Central memory CD8-positive, alpha-beta T cell (primary cell): ENCODE data around the gene PRR29.

Source experiments
- ATAC-seq: fragments of 150-1000 bp; cut with Tn5 transposase; replicated peaks from 2 replicates; pipeline ENCODE4 v1.10.0; 2022; ENCODE audit warnings: mild to moderate bottlenecking, moderate FRiP score, moderate number of reproducible peaks; ENCODE audit not compliant: poor library complexity, severe bottlenecking; ENCODE audit errors: extremely low read depth
- DNase-seq, 2 donors: peaks; one replicate each; pipeline ENCODE4 v3.0.0; 2021; ENCODE audit warnings: low spot score in 2 of 2
- H3K27ac Mint-ChIP-seq: one replicate; pipeline ENCODE4 v1.8.0; 2022; ENCODE audit warnings: low read depth, mild to moderate bottlenecking, moderate library complexity, mixed read lengths
- H3K27me3 Mint-ChIP-seq: one replicate; pipeline ENCODE4 v1.8.0; 2022; ENCODE audit warnings: mixed read lengths
- H3K36me3 Mint-ChIP-seq: one replicate; pipeline ENCODE4 v1.8.0; 2022; ENCODE audit warnings: mild to moderate bottlenecking, moderate library complexity, mixed read lengths; ENCODE audit not compliant: insufficient read depth
- H3K4me1 Mint-ChIP-seq: one replicate; pipeline ENCODE4 v1.8.0; 2022; ENCODE audit warnings: mixed read lengths
- H3K4me3 Mint-ChIP-seq: one replicate; pipeline ENCODE4 v1.8.0; 2022; ENCODE audit warnings: mild to moderate bottlenecking, moderate library complexity, mixed read lengths
- H3K9me3 Mint-ChIP-seq: one replicate; pipeline ENCODE4 v1.8.0; 2022; ENCODE audit warnings: mixed read lengths

PRR29 gene

GRCh38 chr17:64037180-64037579 lies 39.0 kb downstream of the PRR29 start:
- Mint-ChIP-seq H3K9me3 (no peaks in the 10 kb centered on the region), H3K36me3 (peaks cover 15% of the 10 kb centered on the region), H3K4me1 (peaks cover 8% of the 10 kb centered on the region), H3K27ac (peak overlapping the region; percentile 60), H3K4me3 (no peak overlapping the region), H3K27me3 (no peaks in the 10 kb centered on the region)
- ATAC-seq, result no peak
- DNase-seq, result no peak

- Mint-ChIP-seq H3K27me3 (no peaks in the 10 kb centered on the region), H3K27ac (no peak overlapping the region), H3K9me3 (no peaks in the 10 kb centered on the region), H3K4me1 (peaks cover 8% of the 10 kb centered on the region), H3K36me3 (peaks cover 16% of the 10 kb centered on the region), H3K4me3 (no peak overlapping the region)
- ATAC-seq, result no peak
- no peak for DNase-seq
Observed at GRCh38 chr17:64037802-64038201, 39.7 kb downstream of the PRR29 start.

- ATAC-seq (no peak), DNase-seq (no peak)
- Mint-ChIP-seq H3K4me1 (peaks cover 8% of the 10 kb centered on the region), H3K9me3 (no peaks in the 10 kb centered on the region), H3K36me3 (peaks cover 17% of the 10 kb centered on the region), H3K4me3 (no peak overlapping the region), H3K27ac (no peak overlapping the region), H3K27me3 (no peaks in the 10 kb centered on the region)
Observed at GRCh38 chr17:64038331-64039105, 40.4 kb downstream of the PRR29 start.

DNA sequence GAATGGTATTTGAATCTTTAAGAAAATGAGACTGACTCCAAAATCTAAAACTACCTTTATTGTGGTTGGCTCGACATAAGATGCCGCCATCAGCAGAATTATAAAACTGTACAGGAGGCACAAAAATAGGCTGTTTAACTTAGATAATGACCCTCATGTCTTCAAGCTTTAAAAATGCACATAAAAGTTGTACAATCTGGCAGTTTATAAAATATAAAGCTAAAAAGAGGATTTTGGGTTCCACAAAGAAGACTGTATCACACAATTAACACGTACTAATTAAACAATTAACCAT lies 40.9 kb downstream of the PRR29 start:
- H3K27ac Mint-ChIP-seq, result no peak overlapping the region

DNA sequence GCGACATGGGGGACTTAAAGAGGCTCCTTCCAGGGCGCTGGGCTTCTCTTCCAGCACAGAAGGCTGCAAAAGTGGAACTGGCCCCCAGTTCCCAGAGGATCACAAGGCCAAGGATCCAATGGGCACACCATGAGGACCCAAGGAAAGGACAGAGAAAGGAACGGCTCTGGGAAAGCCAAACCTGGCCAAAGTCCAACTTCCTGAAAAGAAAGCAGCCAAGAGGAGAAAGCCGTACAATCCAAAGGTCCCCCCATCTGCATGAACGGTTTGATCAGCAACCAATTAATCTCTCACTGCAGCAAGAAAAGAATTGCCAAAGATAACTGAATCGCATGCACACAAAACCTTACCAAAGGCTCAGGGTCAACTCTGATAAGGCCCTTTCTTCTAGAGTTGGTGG lies 42.1 kb downstream of the PRR29 start:
- H3K36me3 Mint-ChIP-seq, result peaks cover 23% of the 10 kb centered on the region
- no peak overlapping the region for H3K4me3 Mint-ChIP-seq
- no peak for DNase-seq
- H3K9me3 Mint-ChIP-seq, result no peaks in the 10 kb centered on the region
- H3K27me3 Mint-ChIP-seq, result no peaks in the 10 kb centered on the region
- ATAC-seq, result no peak
- H3K27ac Mint-ChIP-seq, result no peak overlapping the region
- H3K4me1 Mint-ChIP-seq, result peaks cover 8% of the 10 kb centered on the region

More for the DNA sequence above, 40.9 kb downstream of the PRR29 start:
- ATAC-seq (no peak), DNase-seq (no peak)
- peaks cover 8% of the 10 kb centered on the region for H3K4me1 Mint-ChIP-seq
- H3K27me3 Mint-ChIP-seq, result no peaks in the 10 kb centered on the region
- H3K9me3 Mint-ChIP-seq, result no peaks in the 10 kb centered on the region
- H3K4me3 Mint-ChIP-seq, result no peak overlapping the region
- peaks cover 18% of the 10 kb centered on the region for H3K36me3 Mint-ChIP-seq

- no peaks in the 10 kb centered on the region for H3K9me3 Mint-ChIP-seq
- DNase-seq (no peak), ATAC-seq (no peak)
- H3K27me3 Mint-ChIP-seq, result no peaks in the 10 kb centered on the region
- peaks cover 35% of the 10 kb centered on the region for H3K36me3 Mint-ChIP-seq
- H3K4me1 Mint-ChIP-seq, result peaks cover under 1% of the 10 kb centered on the region
- H3K27ac Mint-ChIP-seq, result peak overlapping the region; percentile 66
- no peak overlapping the region for H3K4me3 Mint-ChIP-seq
Observed at GRCh38 chr17:64041912-64042311, 43.8 kb downstream of the PRR29 start.

DNA sequence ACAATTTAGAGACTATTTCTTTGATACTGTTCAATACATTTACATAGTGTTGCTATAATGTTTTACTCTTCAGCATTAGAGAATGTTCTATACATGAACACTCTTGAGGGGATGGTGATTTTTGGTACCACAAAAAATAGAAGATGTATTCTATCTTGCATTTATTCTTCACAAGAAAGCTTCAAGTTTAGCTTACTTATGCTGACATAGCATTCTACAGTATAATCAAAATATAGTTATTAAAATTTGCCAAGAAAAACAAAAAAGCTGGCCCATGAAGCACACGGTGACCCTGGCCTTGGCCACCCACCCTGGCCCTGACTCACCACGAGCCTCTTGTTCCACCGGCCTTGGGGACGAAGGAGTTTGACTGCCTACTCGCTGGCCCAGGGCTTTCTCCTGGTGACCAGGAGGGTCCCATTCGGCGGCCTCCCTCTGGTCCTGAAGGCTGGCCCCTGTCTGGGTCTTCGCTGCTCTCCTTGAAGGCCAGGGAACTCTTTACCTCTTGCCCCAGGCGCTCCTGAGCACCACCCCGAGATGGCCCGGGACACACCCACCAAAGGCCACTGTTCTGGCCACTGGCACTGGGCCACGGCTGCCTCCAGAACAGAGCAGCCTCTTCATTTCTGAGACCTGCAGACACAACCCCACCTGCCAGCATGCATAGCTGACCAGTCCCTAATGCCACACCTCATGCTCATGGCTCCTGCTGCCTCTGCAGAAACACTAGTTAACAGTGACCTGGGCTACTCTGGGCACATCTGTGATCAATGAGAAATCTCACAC lies 44.7 kb downstream of the PRR29 start:
- no peak for ATAC-seq
- Mint-ChIP-seq H3K27me3 (no peaks in the 10 kb centered on the region), H3K4me1 (no peaks in the 10 kb centered on the region), H3K27ac (peak overlapping the region; percentile 46), H3K36me3 (peaks cover 41% of the 10 kb centered on the region), H3K9me3 (no peaks in the 10 kb centered on the region), H3K4me3 (no peak overlapping the region)
- no peak for DNase-seq

DNA sequence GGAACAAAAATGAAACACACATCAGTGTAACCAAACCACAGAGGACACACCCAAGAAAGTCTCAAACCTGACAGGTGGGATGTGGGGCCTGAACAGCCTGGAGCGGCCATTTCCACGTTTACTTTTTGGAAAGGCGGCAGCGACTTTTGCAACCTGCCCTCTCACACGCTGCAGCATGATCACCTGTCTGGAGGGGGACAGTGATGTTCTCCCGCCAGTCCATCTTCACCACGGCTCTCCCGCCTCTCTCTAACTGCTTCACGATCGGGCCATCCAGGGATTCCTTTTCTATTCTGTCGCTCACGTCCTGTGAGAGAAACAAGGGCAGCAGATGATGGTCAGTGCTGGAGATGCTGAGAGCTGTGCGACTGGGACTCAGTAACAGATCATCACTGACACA lies 47.0 kb downstream of the PRR29 start:
- no peak overlapping the region for H3K27ac Mint-ChIP-seq
- peaks cover 15% of the 10 kb centered on the region for H3K4me1 Mint-ChIP-seq
- H3K9me3 Mint-ChIP-seq, result no peaks in the 10 kb centered on the region
- no peaks in the 10 kb centered on the region for H3K27me3 Mint-ChIP-seq
- ATAC-seq (no peak), DNase-seq (no peak)
- H3K4me3 Mint-ChIP-seq, result no peak overlapping the region
- peaks cover 47% of the 10 kb centered on the region for H3K36me3 Mint-ChIP-seq

DNA sequence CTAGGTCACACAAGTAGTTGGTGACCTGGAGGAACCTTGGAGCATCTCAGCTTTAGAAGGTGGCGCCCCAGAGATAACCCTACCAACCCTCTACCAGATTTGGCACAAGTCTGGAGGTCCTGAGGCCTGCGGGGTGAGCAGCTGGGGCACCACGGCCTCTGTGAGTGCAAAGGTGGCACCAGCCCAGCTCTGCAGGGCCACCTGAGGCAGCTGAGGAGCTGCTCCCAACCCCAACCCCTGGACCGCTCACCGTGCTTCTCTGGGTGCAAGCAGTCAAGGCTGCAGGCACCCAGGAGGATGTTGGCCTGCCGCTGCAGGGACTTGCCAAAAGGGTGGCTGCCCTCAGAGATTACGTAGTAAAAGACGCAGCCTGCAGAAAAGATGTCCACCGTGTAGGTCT lies 50.7 kb downstream of the PRR29 start:
- H3K4me3 Mint-ChIP-seq, result no peak overlapping the region
- DNase-seq (no peak), ATAC-seq (no peak)
- peaks cover 34% of the 10 kb centered on the region for H3K4me1 Mint-ChIP-seq
- H3K27me3 Mint-ChIP-seq, result no peaks in the 10 kb centered on the region
- peak overlapping the region; percentile 88 for H3K27ac Mint-ChIP-seq
- no peaks in the 10 kb centered on the region for H3K9me3 Mint-ChIP-seq
- H3K36me3 Mint-ChIP-seq, result peaks cover 53% of the 10 kb centered on the region

GRCh38 chr17:64051153-64051552 lies 53.0 kb downstream of the PRR29 start:
- Mint-ChIP-seq H3K36me3 (peaks cover 48% of the 10 kb centered on the region), H3K9me3 (no peaks in the 10 kb centered on the region), H3K4me1 (peaks cover 37% of the 10 kb centered on the region), H3K4me3 (peak overlapping the region; percentile 47), H3K27me3 (no peaks in the 10 kb centered on the region), H3K27ac (peak overlapping the region; percentile 88)
- ATAC-seq (peak; percentile 100), DNase-seq (peak in 1 of 2 donors; percentile 33)

- no peak overlapping the region for H3K4me3 Mint-ChIP-seq
- H3K36me3 Mint-ChIP-seq, result peaks cover 43% of the 10 kb centered on the region
- ATAC-seq, result no peak
Observed at GRCh38 chr17:64053101-64053500, 55.0 kb downstream of the PRR29 start.

More at GRCh38 chr17:64053101-64053500, 55.0 kb downstream of the PRR29 start:
- Mint-ChIP-seq H3K27ac (no peak overlapping the region), H3K9me3 (no peaks in the 10 kb centered on the region), H3K4me1 (peaks cover 46% of the 10 kb centered on the region), H3K27me3 (no peaks in the 10 kb centered on the region)
- no peak for DNase-seq
